IPS DF 4.7 (cell line): ENCODE results near the gene KCNE1.
"Not testable (repeated sequence)": the region's sequence is repeated elsewhere in the genome, so short reads cannot be mapped to it uniquely, and the experiment has no call there.

Source experiments
- DNase-seq: peaks from one replicate; pipeline ENCODE4 v3.0.0-alpha.2; 2013; ENCODE audit warnings: low spot score; ENCODE audit errors: extremely low read depth

The KCNE1 gene

GRCh38 chr21:34513129-34513675 is 1.2 kb upstream of the KCNE1 start:
- no peak for DNase-seq

GRCh38 chr21:34511181-34511580 is 829 bp downstream of the KCNE1 start:
- DNase-seq, result no peak

- DNase-seq, result no peak
These were observed 1.6 kb downstream of the KCNE1 start for GRCh38 chr21:34510148-34511142.

GRCh38 chr21:34509151-34509550 is 2.9 kb downstream of the KCNE1 start:
- DNase-seq, result no peak

- no peak for DNase-seq
These were observed 7.4 kb downstream of the KCNE1 start for GRCh38 chr21:34504595-34504994.

- DNase-seq, result no peak
These were observed 9.4 kb downstream of the KCNE1 start for GRCh38 chr21:34502480-34503106.

GRCh38 chr21:34501716-34502115 is 10.3 kb downstream of the KCNE1 start:
- no peak for DNase-seq

GRCh38 chr21:34500191-34500590 is 11.8 kb downstream of the KCNE1 start:
- DNase-seq, result no peak

- DNase-seq, result no peak
These were observed 12.9 kb downstream of the KCNE1 start for GRCh38 chr21:34499116-34499515.

- no peak for DNase-seq
These were observed 13.4 kb downstream of the KCNE1 start for GRCh38 chr21:34498623-34499022.

GRCh38 chr21:34483854-34484253 is 28.2 kb downstream of the KCNE1 start:
- not testable (repeated sequence) for DNase-seq

- not testable (repeated sequence) for DNase-seq
These were observed 28.6 kb downstream of the KCNE1 start for GRCh38 chr21:34483435-34483834.

- DNase-seq, result not testable (repeated sequence)
These were observed 44.7 kb downstream of the KCNE1 start for GRCh38 chr21:34467333-34467732.

GRCh38 chr21:34459426-34459825 is 52.6 kb downstream of the KCNE1 start:
- DNase-seq, result not testable (repeated sequence)

- not testable (repeated sequence) for DNase-seq
These were observed 53.7 kb downstream of the KCNE1 start for GRCh38 chr21:34458266-34458665.

- not testable (repeated sequence) for DNase-seq
These were observed 55.8 kb downstream of the KCNE1 start for GRCh38 chr21:34456180-34456579.

- DNase-seq, result not testable (repeated sequence)
These were observed 56.4 kb downstream of the KCNE1 start for GRCh38 chr21:34455628-34456027.

- DNase-seq, result not testable (repeated sequence)
These were observed 65.0 kb downstream of the KCNE1 start for GRCh38 chr21:34447018-34447417.

- DNase-seq, result not testable (repeated sequence)
These were observed 68.5 kb downstream of the KCNE1 start for GRCh38 chr21:34443486-34443885.

GRCh38 chr21:34429710-34430109 is 82.3 kb downstream of the KCNE1 start:
- DNase-seq, result not testable (repeated sequence)

- DNase-seq, result not testable (repeated sequence)
These were observed 83.6 kb downstream of the KCNE1 start for GRCh38 chr21:34428441-34428840.

GRCh38 chr21:34427339-34427738 is 84.7 kb downstream of the KCNE1 start:
- DNase-seq, result not testable (repeated sequence)
